ENCODE measurements around the gene IZUMO4.
"Not testable (repeated sequence)": the region's sequence is repeated elsewhere in the genome, so short reads cannot be mapped to it uniquely, and the experiment has no call there.

Gene IZUMO4

GRCh38 chr19:2086695-2087620, 9.8 kb upstream of the IZUMO4 start:
- DNase-seq (ENCODE audit: insufficient read length), result not testable (repeated sequence)
- TF ChIP-seq POLR2A (IDR thresholded peaks at IDR 0.05; ENCODE audit: low read depth, low read length), result peak; percentile 46; the same call in 1 of the 2 replicates
- peak; percentile 76 for FAIRE-seq

GRCh38 chr19:2087621-2088100, 9.1 kb upstream of the IZUMO4 start:
- TF ChIP-seq POLR2A (IDR thresholded peaks at IDR 0.05; ENCODE audit: low read depth, low read length) (peak; percentile 65; the same call in 1 of the 2 replicates), TAF1 (IDR thresholded peaks at IDR 0.05; ENCODE audit: borderline replicate concordance, low read depth, low read length) (no peak; the same call in 1 of the 2 replicates)
- DNase-seq (ENCODE audit: insufficient read length) (no peak), FAIRE-seq (peak; percentile 44)

- DNase-seq (ENCODE audit: insufficient read length) (no peak), FAIRE-seq (peak; percentile 93)
- TF ChIP-seq POLR2AphosphoS5 (IDR thresholded peaks at IDR 0.05; ENCODE audit: low read depth, low read length) (0 out of 2 replicates have a peak, but pooled peaks have one; percentile 12), TAF1 (IDR thresholded peaks at IDR 0.05; ENCODE audit: borderline replicate concordance, low read depth, low read length) (no peak), POLR2A (IDR thresholded peaks at IDR 0.05; ENCODE audit: low read depth, low read length) (0 out of 2 replicates have a peak, but pooled peaks have one; percentile 45)
Observed at GRCh38 chr19:2089001-2089711, 7.6 kb upstream of the IZUMO4 start.

- no peak; the same call in 1 of the 2 replicates for TF ChIP-seq POLR2A (IDR thresholded peaks at IDR 0.05; ENCODE audit: low read depth, low read length)
- TF ChIP-seq POLR2AphosphoS5 (IDR thresholded peaks at IDR 0.05; ENCODE audit: low read depth, low read length), result no peak
- TF ChIP-seq TAF1 (IDR thresholded peaks at IDR 0.05; ENCODE audit: borderline replicate concordance, low read depth, low read length), result no peak
- FAIRE-seq (no peak), DNase-seq (ENCODE audit: insufficient read length) (no peak)
Observed at GRCh38 chr19:2089727-2090053, 7.0 kb upstream of the IZUMO4 start.

- not testable (repeated sequence) for DNase-seq (ENCODE audit: insufficient read length); FAIRE-seq
Observed at GRCh38 chr19:2091926-2092525, 4.7 kb upstream of the IZUMO4 start.

GRCh38 chr19:2096034-2096479, 658 bp upstream of the IZUMO4 start, which contains the start of gene MOB3A:
Gene MOB3A, minus strand, starts transcription at chr19:2096326. Its CDS starts 17,766 bp downstream, at chr19:2078560.
- peak; percentile 88 for TF ChIP-seq TAF1 (IDR thresholded peaks at IDR 0.05; ENCODE audit: borderline replicate concordance, low read depth, low read length)
- peak; percentile 68; the same call in 1 of the 2 replicates for TF ChIP-seq POLR2A (IDR thresholded peaks at IDR 0.05; ENCODE audit: low read depth, low read length)
- TF ChIP-seq POLR2AphosphoS5 (IDR thresholded peaks at IDR 0.05; ENCODE audit: low read depth, low read length), result no peak
- FAIRE-seq, result no peak
- peak; percentile 74 for DNase-seq (ENCODE audit: insufficient read length)

- DNase-seq (ENCODE audit: insufficient read length) (peak; percentile 62), FAIRE-seq (peak; percentile 87)
- TF ChIP-seq POLR2A (IDR thresholded peaks at IDR 0.05; ENCODE audit: low read depth, low read length), result no peak
- TF ChIP-seq TAF1 (IDR thresholded peaks at IDR 0.05; ENCODE audit: borderline replicate concordance, low read depth, low read length), result no peak
- TF ChIP-seq POLR2AphosphoS5 (IDR thresholded peaks at IDR 0.05; ENCODE audit: low read depth, low read length), result no peak
Observed at GRCh38 chr19:2097203-2097885, 629 bp downstream of the IZUMO4 start.

- FAIRE-seq (no peak), DNase-seq (ENCODE audit: insufficient read length) (no peak)
- TF ChIP-seq POLR2A (IDR thresholded peaks at IDR 0.05; ENCODE audit: low read depth, low read length) (no peak), TAF1 (IDR thresholded peaks at IDR 0.05; ENCODE audit: borderline replicate concordance, low read depth, low read length) (no peak), POLR2AphosphoS5 (IDR thresholded peaks at IDR 0.05; ENCODE audit: low read depth, low read length) (no peak)
Observed at GRCh38 chr19:2097886-2098327, 1.2 kb downstream of the IZUMO4 start.

- FAIRE-seq, result no peak
- no peak for TF ChIP-seq POLR2A (IDR thresholded peaks at IDR 0.05; ENCODE audit: low read depth, low read length)
- no peak for TF ChIP-seq TAF1 (IDR thresholded peaks at IDR 0.05; ENCODE audit: borderline replicate concordance, low read depth, low read length)
- TF ChIP-seq POLR2AphosphoS5 (IDR thresholded peaks at IDR 0.05; ENCODE audit: low read depth, low read length), result no peak
- DNase-seq (ENCODE audit: insufficient read length), result no peak
Observed at GRCh38 chr19:2099054-2099501, 2.4 kb downstream of the IZUMO4 start.

- TF ChIP-seq POLR2AphosphoS5 (IDR thresholded peaks at IDR 0.05; ENCODE audit: low read depth, low read length), result peak; percentile 51
- TF ChIP-seq POLR2A (IDR thresholded peaks at IDR 0.05; ENCODE audit: low read depth, low read length), result no peak
- no peak for DNase-seq (ENCODE audit: insufficient read length)
- FAIRE-seq, result no peak
Observed at GRCh38 chr19:2099937-2100718, 3.4 kb downstream of the IZUMO4 start.

Data from GM12892 (cell line).